ENCODE data around the gene MSI2.

GRCh38 chr17:57467801-57468200, 211.5 kb downstream of the MSI2 start:
- TF ChIP-seq CTCF (IDR thresholded peaks at IDR 0.05; ENCODE audit: insufficient read depth, low read length, poor library complexity, severe bottlenecking) (no peak), EZH2phosphoT487 (conservative IDR thresholded peaks at IDR 0.05; ENCODE audit: low read length) (no peak)

All from SU-DHL-6 (cell line).